Breast epithelium (tissue), 3 donors: ENCODE measurements around the gene NPIPB12.
"Not testable (repeated sequence)": the region's sequence is repeated elsewhere in the genome, so short reads cannot be mapped to it uniquely, and the experiment has no call there.

ENCODE experiments used
- POLR2AphosphoS5 ChIP-seq, 3 donors: sonication (generic); formaldehyde crosslinking; IDR thresholded peaks; one replicate each; pipeline ENCODE4 v1.6.1; 2017; ENCODE audit warnings: antibody characterized with exemption in 3 of 3
- TF ChIP-seq, protein P1 (sequence below), 3 donors: fragments of 450-650 bp; IDR thresholded peaks; one replicate each; pipeline ENCODE4 v1.5.1; 2016 to 2017; ENCODE audit warnings: antibody characterized with exemption in 3 of 3, mild to moderate bottlenecking in 3 of 3, moderate library complexity in 3 of 3

DNA sequence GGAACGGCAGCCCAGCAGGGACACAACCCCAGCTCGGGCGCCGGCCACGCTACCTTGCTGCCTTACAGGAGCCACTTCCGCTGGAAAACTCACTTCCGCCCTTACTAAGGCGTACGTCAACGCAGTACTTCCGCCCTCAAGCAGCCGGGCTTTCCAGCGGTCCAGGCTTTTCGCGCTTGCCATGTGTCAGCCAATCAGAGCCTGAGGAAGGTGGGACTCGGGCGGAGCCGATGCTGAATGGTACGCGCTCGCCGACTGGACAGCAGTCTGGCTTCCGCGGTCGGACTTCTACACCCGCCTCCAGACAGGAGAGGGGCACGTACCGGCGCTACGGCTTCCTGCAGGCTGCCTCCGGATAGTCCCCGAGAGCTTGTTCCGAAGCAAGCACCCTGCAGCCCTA is 51.9 kb downstream of the NPIPB12 start, which contains the start of the genes BOLA2 and SLX1B:
- TF ChIP-seq, protein P1, sequence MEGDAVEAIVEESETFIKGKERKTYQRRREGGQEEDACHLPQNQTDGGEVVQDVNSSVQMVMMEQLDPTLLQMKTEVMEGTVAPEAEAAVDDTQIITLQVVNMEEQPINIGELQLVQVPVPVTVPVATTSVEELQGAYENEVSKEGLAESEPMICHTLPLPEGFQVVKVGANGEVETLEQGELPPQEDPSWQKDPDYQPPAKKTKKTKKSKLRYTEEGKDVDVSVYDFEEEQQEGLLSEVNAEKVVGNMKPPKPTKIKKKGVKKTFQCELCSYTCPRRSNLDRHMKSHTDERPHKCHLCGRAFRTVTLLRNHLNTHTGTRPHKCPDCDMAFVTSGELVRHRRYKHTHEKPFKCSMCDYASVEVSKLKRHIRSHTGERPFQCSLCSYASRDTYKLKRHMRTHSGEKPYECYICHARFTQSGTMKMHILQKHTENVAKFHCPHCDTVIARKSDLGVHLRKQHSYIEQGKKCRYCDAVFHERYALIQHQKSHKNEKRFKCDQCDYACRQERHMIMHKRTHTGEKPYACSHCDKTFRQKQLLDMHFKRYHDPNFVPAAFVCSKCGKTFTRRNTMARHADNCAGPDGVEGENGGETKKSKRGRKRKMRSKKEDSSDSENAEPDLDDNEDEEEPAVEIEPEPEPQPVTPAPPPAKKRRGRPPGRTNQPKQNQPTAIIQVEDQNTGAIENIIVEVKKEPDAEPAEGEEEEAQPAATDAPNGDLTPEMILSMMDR (IDR thresholded peaks at IDR 0.05), result not testable (repeated sequence)
- TF ChIP-seq POLR2AphosphoS5 (IDR thresholded peaks at IDR 0.05), result not testable (repeated sequence)
